Measurements from ENCODE around the gene NFATC4.

- no peak for TF ChIP-seq POLR2A (IDR thresholded peaks at IDR 0.05; ENCODE audit: low read length)
- TF ChIP-seq GATA1 (IDR thresholded peaks at IDR 0.05; ENCODE audit: low read depth, low read length) = no peak
Observed at GRCh38 chr14:24406416-24406815, 38.4 kb downstream of the NFATC4 start.

Data from erythroblast (primary cell).